ENCODE measurements around the gene ANKS1B. TPM values are rescaled to one million over a fixed set of nuclear protein-coding genes. Genes with fewer than 3 reads are reported as not detected.

Gene ANKS1B
- total RNA-seq, 1 experiment from 2014 or later = 18.8 TPM

DNA sequence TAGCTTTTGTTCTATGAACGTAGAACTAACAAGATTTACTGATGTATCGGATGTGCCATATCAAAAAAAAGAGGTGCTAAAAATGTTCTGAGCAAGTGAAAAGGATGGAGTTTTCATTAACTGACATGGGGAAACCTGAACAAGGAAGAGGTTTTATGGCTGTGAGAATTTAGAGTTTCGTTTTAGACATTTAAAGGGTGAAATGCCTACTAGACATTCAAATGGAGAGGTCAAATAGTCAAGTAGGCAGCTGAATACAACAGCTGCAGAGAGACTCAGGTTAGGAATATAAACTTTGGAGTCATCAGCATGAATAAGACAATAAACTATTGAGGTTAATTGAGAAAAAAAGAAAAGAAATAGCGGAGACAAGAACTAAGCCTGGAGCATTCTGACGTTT is 702.1 kb downstream of the ANKS1B start:
- H3K27me3 Mint-ChIP-seq (ENCODE audit: insufficient read depth, unreplicated experiment) = no peaks in the 10 kb centered on the region
- intact Hi-C loops (cut with micrococcal nuclease) = no loop called here
- no peaks in the 10 kb centered on the region for H3K4me1 Mint-ChIP-seq (ENCODE audit: insufficient read depth, unreplicated experiment)
- H3K4me3 Mint-ChIP-seq (ENCODE audit: unreplicated experiment) = no peak overlapping the region
- TF ChIP-seq, protein P1, sequence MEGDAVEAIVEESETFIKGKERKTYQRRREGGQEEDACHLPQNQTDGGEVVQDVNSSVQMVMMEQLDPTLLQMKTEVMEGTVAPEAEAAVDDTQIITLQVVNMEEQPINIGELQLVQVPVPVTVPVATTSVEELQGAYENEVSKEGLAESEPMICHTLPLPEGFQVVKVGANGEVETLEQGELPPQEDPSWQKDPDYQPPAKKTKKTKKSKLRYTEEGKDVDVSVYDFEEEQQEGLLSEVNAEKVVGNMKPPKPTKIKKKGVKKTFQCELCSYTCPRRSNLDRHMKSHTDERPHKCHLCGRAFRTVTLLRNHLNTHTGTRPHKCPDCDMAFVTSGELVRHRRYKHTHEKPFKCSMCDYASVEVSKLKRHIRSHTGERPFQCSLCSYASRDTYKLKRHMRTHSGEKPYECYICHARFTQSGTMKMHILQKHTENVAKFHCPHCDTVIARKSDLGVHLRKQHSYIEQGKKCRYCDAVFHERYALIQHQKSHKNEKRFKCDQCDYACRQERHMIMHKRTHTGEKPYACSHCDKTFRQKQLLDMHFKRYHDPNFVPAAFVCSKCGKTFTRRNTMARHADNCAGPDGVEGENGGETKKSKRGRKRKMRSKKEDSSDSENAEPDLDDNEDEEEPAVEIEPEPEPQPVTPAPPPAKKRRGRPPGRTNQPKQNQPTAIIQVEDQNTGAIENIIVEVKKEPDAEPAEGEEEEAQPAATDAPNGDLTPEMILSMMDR (IDR thresholded peaks at IDR 0.05; ENCODE audit: unreplicated experiment) = no peak
- H3K36me3 Mint-ChIP-seq (ENCODE audit: insufficient read depth, unreplicated experiment) = no peaks in the 10 kb centered on the region
- no peak overlapping the region for H3K27ac Mint-ChIP-seq (ENCODE audit: low read depth, unreplicated experiment)
- ChIA-PET POLR2A (no interaction called here), CTCF (no interaction called here)
- no peak for DNase-seq (ENCODE audit: unreplicated experiment)
- no peaks in the 10 kb centered on the region for H3K9me3 Mint-ChIP-seq (ENCODE audit: unreplicated experiment)
- BruUV-seq (replicated peaks) = no TSS peak

DNA sequence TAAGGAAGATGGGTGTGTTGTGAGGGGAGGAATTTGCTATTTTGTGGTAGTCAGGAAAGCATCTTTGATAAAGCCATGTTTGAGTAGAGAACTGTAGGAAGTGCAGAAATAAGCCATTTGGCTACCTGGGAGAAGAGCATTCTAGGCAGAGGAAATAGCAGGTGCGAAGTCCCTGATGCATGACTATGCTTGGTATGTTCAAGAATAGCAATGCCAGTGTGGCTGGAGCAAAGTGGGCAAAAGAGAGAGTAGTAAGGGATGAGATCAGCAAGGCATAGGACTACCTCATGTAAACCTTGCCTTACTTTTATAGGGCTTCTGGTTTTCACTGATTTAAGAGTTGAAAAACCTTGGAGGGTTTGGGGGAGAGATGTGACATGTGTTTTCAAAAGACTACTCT is 702.6 kb downstream of the ANKS1B start:
- Mint-ChIP-seq H3K4me1 (ENCODE audit: insufficient read depth, unreplicated experiment) (no peaks in the 10 kb centered on the region), H3K36me3 (ENCODE audit: insufficient read depth, unreplicated experiment) (no peaks in the 10 kb centered on the region), H3K27me3 (ENCODE audit: insufficient read depth, unreplicated experiment) (no peaks in the 10 kb centered on the region), H3K4me3 (ENCODE audit: unreplicated experiment) (no peak overlapping the region), H3K9me3 (ENCODE audit: unreplicated experiment) (no peaks in the 10 kb centered on the region), H3K27ac (ENCODE audit: low read depth, unreplicated experiment) (no peak overlapping the region)
- no TSS peak for BruUV-seq (replicated peaks)
- CTCF ChIA-PET = no interaction called here
- no peak for DNase-seq (ENCODE audit: unreplicated experiment)
- POLR2A ChIA-PET = no interaction called here
- intact Hi-C loops (cut with micrococcal nuclease) = no loop called here
- TF ChIP-seq, protein P1 (IDR thresholded peaks at IDR 0.05; ENCODE audit: unreplicated experiment) = no peak

DNA sequence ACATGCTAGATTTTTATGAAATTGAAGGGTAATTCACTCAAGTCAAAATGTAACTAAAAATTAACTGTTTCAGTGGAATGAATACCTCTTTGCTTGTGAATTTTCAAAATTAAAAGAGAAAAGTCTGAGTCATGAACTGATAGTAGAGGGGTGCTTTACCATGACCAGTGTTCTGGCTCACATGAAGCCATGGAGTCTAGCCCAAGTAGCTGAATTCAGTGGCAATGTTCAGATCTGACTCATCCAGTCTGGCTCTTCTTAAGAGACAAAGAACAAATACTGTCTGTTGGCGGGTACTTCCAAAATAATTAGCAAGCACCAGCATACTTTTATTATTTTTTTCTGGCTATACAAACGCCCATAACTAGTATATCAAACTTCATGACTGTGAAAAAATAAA is 703.5 kb downstream of the ANKS1B start:
- ChIA-PET CTCF (interaction anchor here (0.6 kb wide), 1 partner anchor 10 kb away, joined by 3 read pairs; no protein-coding TSS in a partner anchor), POLR2A (no interaction called here)
- H3K36me3 Mint-ChIP-seq (ENCODE audit: insufficient read depth, unreplicated experiment) = no peaks in the 10 kb centered on the region
- BruUV-seq (replicated peaks) = no TSS peak
- no peak overlapping the region for H3K27ac Mint-ChIP-seq (ENCODE audit: low read depth, unreplicated experiment)
- TF ChIP-seq, protein P1 (IDR thresholded peaks at IDR 0.05; ENCODE audit: unreplicated experiment) = no peak
- no peaks in the 10 kb centered on the region for H3K27me3 Mint-ChIP-seq (ENCODE audit: insufficient read depth, unreplicated experiment)
- peak; percentile 25 for DNase-seq (ENCODE audit: unreplicated experiment)
- intact Hi-C loops (cut with micrococcal nuclease) = no loop called here
- no peak overlapping the region for H3K4me3 Mint-ChIP-seq (ENCODE audit: unreplicated experiment)
- no peaks in the 10 kb centered on the region for H3K9me3 Mint-ChIP-seq (ENCODE audit: unreplicated experiment)
- no peaks in the 10 kb centered on the region for H3K4me1 Mint-ChIP-seq (ENCODE audit: insufficient read depth, unreplicated experiment)

DNA sequence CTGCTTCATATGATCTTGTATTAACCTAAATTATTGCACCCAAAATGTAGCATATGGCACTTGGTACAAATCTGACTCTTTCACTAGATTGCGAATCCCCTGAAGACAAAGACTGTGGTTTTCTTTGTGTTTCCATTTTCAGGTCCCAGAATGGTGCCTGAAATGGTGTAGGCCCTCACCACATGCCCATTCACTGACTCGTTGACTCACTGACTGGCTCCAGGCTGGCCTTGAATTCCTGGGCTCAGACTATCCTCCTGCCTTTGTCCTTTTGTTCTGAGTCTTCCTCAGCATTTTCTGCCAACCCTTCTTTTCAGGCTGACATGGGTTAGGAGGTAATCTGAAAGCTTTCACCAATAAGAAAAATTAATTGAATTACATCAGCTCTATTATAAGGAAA is 705.8 kb downstream of the ANKS1B start:
- intact Hi-C loops (cut with micrococcal nuclease) = no loop called here
- DNase-seq (ENCODE audit: unreplicated experiment) = no peak
- Mint-ChIP-seq H3K36me3 (ENCODE audit: insufficient read depth, unreplicated experiment) (peaks cover 6% of the 10 kb centered on the region), H3K27ac (ENCODE audit: low read depth, unreplicated experiment) (no peak overlapping the region), H3K9me3 (ENCODE audit: unreplicated experiment) (no peaks in the 10 kb centered on the region), H3K4me3 (ENCODE audit: unreplicated experiment) (no peak overlapping the region), H3K27me3 (ENCODE audit: insufficient read depth, unreplicated experiment) (no peaks in the 10 kb centered on the region), H3K4me1 (ENCODE audit: insufficient read depth, unreplicated experiment) (no peaks in the 10 kb centered on the region)
- no TSS peak for BruUV-seq (replicated peaks)
- TF ChIP-seq, protein P1 (IDR thresholded peaks at IDR 0.05; ENCODE audit: unreplicated experiment) = no peak
- ChIA-PET CTCF (no interaction called here), POLR2A (no interaction called here)

Data from MCF 10A (cell line).